Measurements from ENCODE around the gene SMAD4. TPM values are rescaled to one million over a fixed set of nuclear protein-coding genes. Genes with fewer than 3 reads are reported as not detected.

The SMAD4 gene
- total RNA-seq, 1 experiment from 2014 or later = 172 TPM

- Mint-ChIP-seq H3K9me3 (no peaks in the 10 kb centered on the region), H3K36me3 (ENCODE audit: insufficient read depth in 1 of 3, low read depth in 3 of 3) (peaks cover 11 to 74% (median 71%) of the 10 kb centered on the region in 3 experiments; a peak in 6 of 7 replicates), H3K4me1 (no peaks in the 10 kb centered on the region), H3K4me3 (no peak overlapping the region), H3K27ac (no peak overlapping the region), H3K27me3 (ENCODE audit: low read depth) (no peaks in the 10 kb centered on the region)
- no peak for TF ChIP-seq CTCF (conservative IDR thresholded peaks at IDR 0.05)
- Histone ChIP-seq H2BK5ac (ENCODE audit: insufficient read length, low read length) (no peak overlapping the region), H3T11ph (ENCODE audit: low read length) (no peak overlapping the region), H3K4me1 (ENCODE audit: insufficient read depth, low read length) (no peaks in the 10 kb centered on the region), H3K27ac (ENCODE audit: insufficient read length, low read depth, low read length) (no peak overlapping the region), H3K27me3 (ENCODE audit: insufficient read depth, low read length) (no peaks in the 10 kb centered on the region), H2BK120ac (ENCODE audit: low read depth, low read length, poor library complexity, severe bottlenecking) (no peak overlapping the region), H3K79me1 (ENCODE audit: insufficient read depth, low read depth, low read length, poor library complexity, severe bottlenecking) (no peaks in the 10 kb centered on the region), H2BK12ac (ENCODE audit: insufficient read length, low read depth, low read length) (no peak overlapping the region), H3K23me2 (ENCODE audit: insufficient read length, low read depth, low read length, poor library complexity, severe bottlenecking) (no peaks in the 10 kb centered on the region), H2BK20ac (ENCODE audit: low read depth, low read length, poor library complexity, severe bottlenecking) (no peak overlapping the region), H4K91ac (ENCODE audit: insufficient read length, low read depth, low read length) (no peak overlapping the region), H2BK15ac (ENCODE audit: low read depth, low read length) (no peak overlapping the region), H3K9me3 (ENCODE audit: control insufficient read depth, low read depth, low read length) (no peaks in the 10 kb centered on the region), H3K9ac (ENCODE audit: extremely low read depth, insufficient read length, low read length) (no peak overlapping the region), H3K79me2 (ENCODE audit: insufficient read depth, low read length) (no peaks in the 10 kb centered on the region), H3K56ac (ENCODE audit: insufficient read length, low read depth, low read length) (no peak overlapping the region), H3K18ac (ENCODE audit: insufficient read length, low read depth, low read length) (no peak overlapping the region), H3K4ac (ENCODE audit: low read depth, low read length) (no peak overlapping the region), H2AFZ (ENCODE audit: low read length) (no peak overlapping the region), H3K14ac (ENCODE audit: insufficient read depth, low read length) (no peak overlapping the region), H3K23ac (ENCODE audit: insufficient read length, low read depth, low read length) (no peak overlapping the region), H4K5ac (ENCODE audit: insufficient read length, low read depth, low read length) (no peak overlapping the region), H2AK5ac (ENCODE audit: insufficient read length, low read length) (no peak overlapping the region), H4K20me1 (ENCODE audit: control insufficient read depth, insufficient read depth, insufficient read length) (no peaks in the 10 kb centered on the region), H3K4me2 (ENCODE audit: insufficient read depth, insufficient read length, low read length) (no peak overlapping the region), H4K8ac (replicated peaks; ENCODE audit: insufficient read length, low read depth, low read length) (no peak overlapping the region)
- no CpG with 5 or more reads among the region's 4 CpGs for WGBS (ENCODE audit: extremely low coverage, insufficient read length, low lambda C conversion rate)
- no peak for DNase-seq
Observed at GRCh38 chr18:51066273-51066672, 36.3 kb downstream of the SMAD4 start.

Data from H9 (cell line).